Endometrial microvascular endothelial cells (primary cell): ENCODE data around the gene PRELID3B. TPM values are rescaled to one million over a fixed set of nuclear protein-coding genes. Genes with fewer than 3 reads are reported as not detected.

Source experiments
- in situ Hi-C: cut with HindIII; loops from 2 replicates; pipeline ENCODE4 v1.10.0; 2017; ENCODE audit warnings: low sequenced_read_pairs, low pct_unique_long_range_greater_than_20kb; ENCODE audit errors: inconsistent ontology term
- total RNA-seq: library from RNA; depleted of rRNA; stranded (reverse); fragments of >200 nt; gene quantifications from one replicate; pipeline ENCODE4 v1.2.3, GENCODE V29; 2015; ENCODE audit errors: inconsistent ontology term

PRELID3B gene
- total RNA-seq, 1 donor from 2014 or later: 46.2 TPM

DNA sequence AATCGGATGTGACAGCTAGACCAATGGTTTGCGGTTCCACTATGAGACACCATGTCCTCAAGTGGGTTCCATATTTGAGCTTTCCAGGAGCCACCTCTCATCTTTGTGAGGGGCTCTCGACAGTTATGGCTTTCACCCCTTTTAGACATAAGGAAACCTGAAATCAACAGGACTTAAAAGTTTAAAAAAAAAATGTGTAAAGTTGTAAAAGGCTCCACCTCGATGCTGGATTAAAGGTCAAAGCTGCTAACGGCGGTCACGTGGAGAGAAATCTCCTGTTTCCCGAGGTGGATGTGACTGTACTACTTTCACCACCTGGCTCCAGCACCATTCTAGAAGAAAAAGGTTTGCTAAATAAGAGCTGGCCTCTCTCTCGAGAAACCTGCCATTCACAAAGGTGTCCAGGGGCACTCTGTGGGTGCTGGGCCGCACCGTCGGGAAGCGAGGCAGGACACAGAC, 11.0 kb downstream of the PRELID3B start:
- in situ Hi-C loops: no loop called here

DNA sequence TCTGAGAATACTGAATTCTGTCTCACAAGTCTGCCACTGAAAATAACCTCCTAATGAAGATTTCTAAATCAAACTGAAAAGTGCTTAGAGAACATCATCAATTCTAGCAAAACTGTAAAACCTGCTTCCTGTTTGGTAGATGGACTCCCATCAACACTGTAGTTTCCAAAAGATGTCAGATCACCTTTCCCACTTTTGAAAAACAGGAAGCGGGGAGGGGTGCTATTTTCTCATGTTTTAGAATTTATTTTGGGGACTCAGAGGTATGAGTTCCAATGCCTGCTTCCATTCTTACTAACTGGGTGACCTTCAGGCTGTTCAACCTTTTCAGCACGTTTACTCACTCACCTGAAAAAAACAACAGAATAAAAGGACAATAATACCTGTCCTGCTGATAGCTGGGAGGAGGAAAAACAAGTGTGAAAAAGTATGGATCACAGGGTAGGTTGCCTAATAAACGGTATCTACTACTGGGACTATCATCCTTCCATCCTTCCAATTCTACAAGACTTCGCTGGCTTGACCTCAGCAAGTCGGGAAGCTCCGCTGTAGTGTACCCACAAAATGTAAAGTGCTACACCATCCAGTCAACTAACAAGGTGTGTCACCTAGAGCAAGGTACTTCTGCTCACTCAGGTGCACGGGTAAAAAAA, 11.5 kb downstream of the PRELID3B start:
- in situ Hi-C loops: no loop called here

DNA sequence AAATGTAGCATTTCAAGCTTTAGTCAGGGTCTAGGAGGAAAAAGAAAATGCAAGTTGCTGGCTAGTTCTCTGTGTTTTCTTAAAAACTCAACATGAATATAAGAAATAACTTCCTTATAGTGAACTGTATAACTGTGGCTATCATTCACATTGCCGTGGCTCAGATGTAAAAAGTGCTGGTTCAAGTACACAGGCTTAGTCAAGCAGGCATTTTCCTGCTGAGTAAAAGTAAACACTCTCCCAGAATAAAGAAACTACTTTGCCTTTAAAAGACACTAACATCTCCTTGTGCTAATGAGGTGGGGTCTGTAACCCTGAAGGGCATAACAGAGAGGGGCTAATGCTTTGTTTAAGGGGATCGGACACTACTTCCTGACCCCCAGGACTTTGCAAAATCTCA, 13.8 kb downstream of the PRELID3B start:
- in situ Hi-C loops: no loop called here

DNA sequence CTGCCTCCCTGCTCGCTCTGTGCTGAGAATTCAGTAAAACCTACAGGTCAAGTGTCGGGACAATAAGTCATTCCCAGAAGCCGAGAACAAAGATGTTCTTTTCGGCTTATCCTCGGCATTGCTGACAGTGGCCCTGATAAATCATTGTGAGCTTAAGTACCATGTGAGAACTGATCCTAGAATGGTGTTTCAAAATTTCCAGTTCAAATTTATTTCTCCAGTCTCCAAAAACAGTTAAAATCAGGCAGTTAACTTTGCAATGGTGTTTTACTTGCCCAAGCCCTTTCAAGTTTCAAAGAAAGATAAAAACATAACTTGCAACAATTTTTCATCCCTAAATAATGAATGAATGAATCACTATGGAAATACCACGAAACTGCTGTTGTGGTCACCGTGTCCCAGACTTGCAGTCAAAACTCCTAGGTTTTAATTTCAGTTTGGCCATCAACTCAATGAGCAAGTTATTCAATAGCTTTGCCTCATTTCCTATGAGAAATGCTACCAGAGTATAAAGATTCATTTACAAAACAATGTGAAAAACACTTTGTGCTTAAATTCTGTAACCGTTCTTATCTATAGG, 14.8 kb downstream of the PRELID3B start:
- in situ Hi-C loops: no loop called here

DNA sequence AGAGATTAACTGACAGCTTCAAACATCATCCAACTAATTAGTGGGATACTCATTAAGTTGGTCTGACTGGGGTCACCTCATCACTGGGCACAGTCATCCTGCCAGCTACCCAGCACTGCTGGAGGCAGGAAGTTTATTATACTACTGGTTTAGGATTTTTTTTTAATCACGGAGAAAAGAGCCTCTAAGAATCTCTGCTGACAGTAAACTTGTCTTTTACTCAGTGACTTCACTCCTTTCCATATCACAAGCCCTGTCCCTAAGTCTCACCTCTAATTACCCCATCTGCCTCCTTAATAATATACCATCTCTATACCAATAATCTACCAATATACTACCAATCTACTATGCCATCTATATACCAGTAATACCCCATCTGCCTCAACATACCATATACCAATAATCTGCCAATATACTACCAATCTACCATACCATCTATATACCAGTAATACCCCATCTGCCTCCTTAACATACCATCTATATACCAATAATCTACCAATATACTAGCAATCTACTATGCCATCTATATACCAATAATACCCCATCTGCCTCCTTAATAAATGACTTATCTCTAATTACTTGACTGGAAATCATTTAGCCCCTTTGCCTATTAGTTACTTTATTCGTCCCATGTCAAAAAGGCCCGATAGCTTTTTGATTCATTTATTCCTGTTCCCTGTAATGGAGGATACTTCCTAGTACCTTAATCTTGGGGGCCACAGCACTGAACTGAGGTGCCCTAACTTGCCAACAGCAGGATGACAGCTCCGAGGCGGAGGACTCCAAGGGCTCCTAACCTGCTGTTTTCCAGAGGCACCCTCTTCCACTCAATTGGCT, 15.5 kb downstream of the PRELID3B start:
- in situ Hi-C loops: no loop called here

DNA sequence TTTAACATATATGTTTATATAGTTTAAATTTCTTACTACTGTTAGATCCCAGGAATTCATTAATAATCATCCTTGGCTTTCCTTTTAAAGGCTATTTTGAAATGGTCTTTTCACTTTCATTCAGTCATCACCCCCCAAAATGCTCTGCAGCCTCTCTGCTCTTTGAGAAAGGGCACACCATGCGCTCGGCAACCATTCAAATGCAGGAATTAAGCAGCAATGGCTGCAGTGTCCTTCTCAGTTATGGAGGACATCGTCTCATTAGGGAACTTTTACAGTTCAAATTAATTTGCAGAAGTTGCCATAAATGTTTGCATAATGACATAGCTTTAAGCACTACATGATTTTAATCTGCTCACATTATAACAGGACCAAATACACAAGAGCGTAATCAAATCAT, 17.1 kb downstream of the PRELID3B start:
- in situ Hi-C loops: no loop called here

DNA sequence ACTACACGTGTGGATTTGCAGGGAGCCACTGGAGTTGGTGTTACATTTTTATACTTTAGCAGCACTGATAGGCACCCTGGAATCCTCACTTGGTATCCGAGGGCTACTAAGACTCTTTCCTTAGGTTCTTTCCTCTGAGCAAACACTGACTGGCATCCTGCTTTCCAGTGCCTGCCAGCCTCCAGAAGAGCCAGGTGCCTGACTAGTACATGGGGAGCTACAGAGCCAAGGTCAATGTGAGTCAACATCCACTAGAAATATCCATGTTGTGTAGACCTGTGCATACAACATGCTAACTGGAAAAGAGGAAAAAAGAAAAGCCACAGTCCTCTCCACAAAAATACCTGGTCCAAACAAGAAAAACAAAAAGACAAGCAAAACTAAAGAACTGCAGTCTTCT, 17.5 kb downstream of the PRELID3B start:
- in situ Hi-C loops: no loop called here

DNA sequence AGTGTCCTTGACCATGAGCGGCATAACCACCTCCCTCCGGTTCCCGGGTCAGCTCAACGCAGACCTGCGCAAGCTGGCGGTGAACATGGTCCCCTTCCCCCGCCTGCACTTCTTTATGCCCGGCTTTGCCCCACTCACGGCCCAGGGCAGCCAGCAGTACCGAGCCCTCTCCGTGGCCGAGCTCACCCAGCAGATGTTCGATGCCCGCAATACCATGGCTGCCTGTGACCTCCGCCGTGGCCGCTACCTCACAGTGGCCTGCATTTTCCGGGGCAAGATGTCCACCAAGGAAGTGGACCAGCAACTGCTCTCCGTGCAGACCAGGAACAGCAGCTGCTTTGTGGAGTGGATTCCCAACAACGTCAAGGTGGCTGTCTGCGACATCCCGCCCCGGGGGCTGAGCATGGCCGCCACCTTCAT, 18.5 kb downstream of the PRELID3B start:
- in situ Hi-C loops: loop anchor here (25.0 kb wide), 1 partner anchor 162 kb away; the partner anchor contains the start of genes GNAS and GNAS-AS1

DNA sequence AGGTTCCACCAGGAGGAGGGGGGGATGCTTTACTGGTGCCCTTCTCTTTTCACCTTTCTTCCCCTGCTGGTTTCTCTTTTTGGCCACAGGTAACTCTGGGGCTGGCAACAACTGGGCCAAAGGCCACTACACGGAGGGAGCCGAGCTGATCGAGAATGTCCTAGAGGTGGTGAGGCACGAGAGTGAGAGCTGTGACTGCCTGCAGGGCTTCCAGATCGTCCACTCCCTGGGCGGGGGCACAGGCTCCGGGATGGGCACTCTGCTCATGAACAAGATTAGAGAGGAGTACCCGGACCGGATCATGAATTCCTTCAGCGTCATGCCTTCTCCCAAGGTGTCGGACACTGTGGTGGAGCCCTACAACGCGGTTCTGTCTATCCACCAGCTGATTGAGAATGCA, 19.0 kb downstream of the PRELID3B start:
- in situ Hi-C loops: loop anchor here (25.0 kb wide), 1 partner anchor 161 kb away; the partner anchor contains the start of genes GNAS and GNAS-AS1

DNA sequence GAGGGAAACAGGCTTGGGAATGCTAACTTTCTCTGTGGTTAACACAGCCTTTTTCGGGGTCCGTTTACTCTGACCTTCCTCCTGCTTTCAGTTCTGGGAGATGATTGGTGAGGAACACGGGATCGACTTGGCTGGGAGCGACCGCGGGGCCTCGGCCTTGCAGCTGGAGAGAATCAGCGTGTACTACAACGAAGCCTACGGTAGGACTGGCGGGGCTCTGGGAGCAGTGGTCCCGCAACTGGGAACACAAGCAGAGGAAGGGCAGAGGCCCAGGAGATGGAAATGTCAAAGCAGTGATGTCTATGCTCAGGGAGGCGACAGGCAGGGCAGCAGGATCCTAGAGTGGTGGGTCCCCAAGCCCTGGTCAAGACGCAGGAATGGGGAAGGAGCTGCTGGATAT, 19.8 kb downstream of the PRELID3B start:
- in situ Hi-C loops: loop anchor here (25.0 kb wide), 1 partner anchor 160 kb away; the partner anchor contains the start of genes GNAS and GNAS-AS1

DNA sequence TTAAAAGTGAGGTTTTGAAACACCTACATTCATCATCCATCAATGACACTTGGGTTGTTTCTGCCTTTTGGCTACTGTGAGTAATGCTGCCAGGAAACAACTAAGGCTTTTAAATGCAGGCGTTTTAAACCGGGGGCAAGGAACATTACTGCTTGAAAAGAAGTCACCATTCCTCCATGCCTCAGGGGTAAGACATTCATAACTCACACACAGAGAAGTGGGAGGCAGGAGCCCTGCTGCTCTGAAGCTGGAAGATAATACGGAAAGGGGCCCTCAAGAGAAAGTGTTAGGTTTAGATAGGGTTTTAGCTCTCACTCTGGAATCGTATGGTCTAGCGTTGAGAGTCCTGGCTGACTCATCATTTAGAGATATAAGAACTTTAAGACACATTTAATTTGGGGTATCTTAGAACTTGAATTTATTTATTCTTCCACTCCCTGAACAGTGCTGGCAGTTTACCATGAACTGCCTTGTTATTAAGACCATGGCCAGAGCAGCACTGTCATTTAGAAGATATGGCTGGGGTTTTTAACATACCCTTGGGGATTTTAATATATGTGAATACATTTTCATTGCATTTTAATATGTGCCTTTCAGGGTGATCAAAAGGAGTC, 21.5 kb downstream of the PRELID3B start:
- in situ Hi-C loops: loop anchor here (25.0 kb wide), 1 partner anchor 159 kb away; the partner anchor contains the start of genes GNAS and GNAS-AS1

DNA sequence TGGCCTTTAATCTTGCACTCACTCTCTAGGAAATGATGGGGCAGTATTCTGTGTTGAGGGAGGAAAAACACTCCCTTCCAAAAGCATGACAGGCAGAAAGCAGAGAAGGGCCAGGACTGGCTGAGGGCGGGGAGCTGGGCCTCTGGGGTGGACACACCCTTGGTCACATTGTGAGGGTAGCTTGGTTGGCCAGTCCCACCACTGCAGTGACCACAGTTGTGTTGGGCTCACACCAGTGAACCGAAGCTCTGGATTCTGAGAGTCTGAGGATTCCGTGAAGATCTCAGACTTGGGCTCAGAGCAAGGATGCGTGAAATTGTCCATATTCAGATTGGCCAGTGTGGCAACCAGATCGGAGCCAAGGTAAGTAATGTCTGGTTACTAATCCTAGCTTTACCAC, 23.4 kb downstream of the PRELID3B start, which contains the start of gene TUBB1:
Gene TUBB1 (plus strand): TSS at position 213 of the 400 bp plus-strand sequence. CDS start 94 bp downstream, at position 307.
- in situ Hi-C loops: loop anchor here (25.0 kb wide), 1 partner anchor 157 kb away; the partner anchor contains the start of genes GNAS and GNAS-AS1

DNA sequence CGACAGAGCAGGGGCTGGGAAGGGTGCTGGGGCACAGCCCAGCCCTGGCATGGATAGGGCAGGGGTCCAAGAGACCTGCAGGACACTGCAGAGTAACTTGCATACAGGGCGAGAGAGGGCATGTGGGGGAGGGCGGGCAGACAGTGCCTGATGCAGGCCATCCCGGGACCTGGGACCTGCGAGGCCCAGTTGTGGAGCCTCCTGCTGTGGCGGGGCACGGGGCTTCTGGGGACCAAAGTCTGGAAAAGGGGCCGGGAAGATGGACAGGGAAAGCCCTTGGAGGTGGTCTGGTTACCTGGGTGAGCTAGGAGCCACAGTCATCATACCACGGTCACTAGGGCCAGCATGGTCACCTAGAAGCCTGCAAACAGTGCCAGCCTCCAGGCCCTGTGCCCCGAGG, 23.8 kb downstream of the PRELID3B start:
- in situ Hi-C loops: loop anchor here (25.0 kb wide), 1 partner anchor 157 kb away; the partner anchor contains the start of genes GNAS and GNAS-AS1

DNA sequence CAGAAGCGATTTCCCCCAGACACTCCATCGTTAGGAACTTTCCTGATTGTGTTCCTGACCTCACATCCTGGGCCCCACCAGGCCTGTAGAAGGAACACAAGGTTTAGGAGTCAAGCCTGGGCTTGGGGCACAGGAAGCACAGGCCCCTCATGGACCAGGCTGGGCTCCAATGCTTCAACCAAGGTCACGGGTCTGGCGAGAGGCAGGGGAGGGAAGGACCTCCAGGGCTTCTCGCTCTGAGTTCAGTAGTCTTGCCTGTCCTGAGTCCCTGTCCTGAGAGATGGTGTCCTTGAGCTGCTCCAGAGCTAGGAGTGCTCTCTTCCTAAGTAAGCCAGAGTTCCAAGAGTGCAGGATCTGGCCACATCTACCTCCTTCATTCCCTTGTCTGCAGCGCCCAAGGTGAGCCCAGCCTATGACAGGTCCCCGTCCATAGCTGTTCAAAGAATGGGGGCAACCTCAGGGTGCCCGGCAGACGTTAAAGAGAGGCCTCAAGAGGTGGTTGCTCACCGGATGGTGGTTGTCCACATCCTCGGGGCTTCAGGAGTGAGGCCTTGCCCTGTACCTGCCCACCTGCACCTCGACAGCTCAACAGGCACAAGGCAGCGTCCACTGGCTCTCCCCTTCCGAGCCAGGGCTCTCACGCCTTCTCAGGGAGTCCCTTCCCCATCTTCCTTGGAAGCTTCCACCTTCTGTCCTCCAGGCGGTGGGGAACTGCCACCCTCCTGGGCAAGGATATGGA, 24.9 kb downstream of the PRELID3B start:
- in situ Hi-C loops: loop anchor here (25.0 kb wide), 1 partner anchor 155 kb away; the partner anchor contains the start of genes GNAS and GNAS-AS1

DNA sequence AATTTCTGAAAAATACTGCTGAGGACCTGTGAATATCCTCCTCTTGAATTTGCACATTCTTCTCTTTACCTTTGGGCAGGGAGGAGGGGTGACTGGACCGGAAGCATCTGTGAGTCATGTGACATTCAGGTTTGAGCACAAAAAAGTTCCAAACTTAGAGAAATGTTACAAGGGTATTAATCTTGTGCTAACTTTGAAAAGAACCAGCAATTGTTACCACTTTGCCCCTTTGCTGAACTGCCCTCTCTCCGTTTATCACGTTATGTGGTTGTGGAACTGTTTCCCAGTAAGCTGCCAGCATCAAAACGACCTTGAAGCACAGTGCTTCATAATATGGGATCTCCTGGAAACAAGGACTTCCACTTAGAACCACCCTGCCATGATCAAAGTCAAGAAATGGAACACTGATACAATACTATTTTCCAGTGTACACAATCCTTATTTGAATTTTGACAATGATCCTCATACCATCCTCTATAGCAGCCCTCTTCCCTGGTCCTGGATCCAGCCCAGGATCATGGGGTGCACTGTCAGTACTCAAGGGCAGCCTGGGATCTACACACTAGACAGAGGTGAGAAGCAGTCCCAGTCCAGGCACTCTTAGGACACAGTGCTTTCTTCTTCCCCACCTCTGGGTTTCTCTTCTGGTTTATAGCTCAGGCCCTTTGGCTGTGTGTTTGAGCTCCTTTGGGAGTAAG, 25.6 kb downstream of the PRELID3B start:
- in situ Hi-C loops: loop anchor here (25.0 kb wide), 1 partner anchor 155 kb away; the partner anchor contains the start of genes GNAS and GNAS-AS1

DNA sequence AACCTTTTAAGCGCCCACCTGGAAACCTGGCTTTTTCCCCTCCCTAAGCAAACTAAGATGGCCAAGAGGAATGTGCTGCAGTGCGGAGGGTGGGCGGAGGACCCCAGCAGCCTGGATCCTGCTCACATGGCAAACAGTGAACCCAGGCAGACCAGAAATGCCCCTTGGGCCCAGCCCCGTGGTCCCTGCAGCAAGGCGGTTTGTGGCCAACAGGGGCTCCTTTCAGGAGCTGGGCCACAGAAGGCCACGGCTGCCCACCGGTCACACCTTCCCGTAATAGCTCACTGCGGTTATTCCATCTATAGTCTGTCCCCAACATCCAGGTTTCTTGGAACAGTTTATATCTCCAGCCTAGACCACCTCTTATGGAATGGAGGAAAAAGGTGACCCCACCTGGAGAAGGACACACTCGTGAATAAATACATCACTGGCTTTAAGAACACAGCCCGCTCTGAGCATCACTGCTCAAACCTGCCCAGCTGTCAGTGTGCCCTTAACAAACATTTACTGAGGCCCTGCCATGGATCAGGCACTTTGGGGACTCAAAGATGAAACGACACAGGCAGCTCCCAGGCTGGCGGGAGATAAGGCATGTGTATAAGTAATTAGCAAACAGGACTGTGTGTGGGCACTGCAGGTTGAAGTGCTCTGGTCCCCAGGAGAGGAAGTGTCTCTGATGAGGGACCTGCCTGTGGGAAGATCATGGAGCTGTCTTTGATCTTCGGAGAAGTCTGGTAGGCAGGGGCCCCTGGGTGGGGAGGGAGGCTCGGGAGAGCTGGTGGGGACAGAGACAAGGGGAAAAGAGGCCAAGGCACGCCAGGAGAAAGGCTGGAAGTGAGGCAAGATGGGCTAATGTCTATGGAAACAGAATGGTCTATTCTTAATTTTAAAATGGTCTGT, 26.5 kb downstream of the PRELID3B start:
- in situ Hi-C loops: loop anchor here (25.0 kb wide), 1 partner anchor 154 kb away; the partner anchor contains the start of genes GNAS and GNAS-AS1
